NCI-H146 treated with DMSO at 0.1 percent for 48 hours (cell line): ENCODE results near the gene TFIP11.

Experiments used
- DNase-seq: peaks from one replicate; lab custom pipeline; 2025; ENCODE audit not compliant: unreplicated experiment; lab: John Stamatoyannopoulos, UW

The TFIP11 gene

DNA sequence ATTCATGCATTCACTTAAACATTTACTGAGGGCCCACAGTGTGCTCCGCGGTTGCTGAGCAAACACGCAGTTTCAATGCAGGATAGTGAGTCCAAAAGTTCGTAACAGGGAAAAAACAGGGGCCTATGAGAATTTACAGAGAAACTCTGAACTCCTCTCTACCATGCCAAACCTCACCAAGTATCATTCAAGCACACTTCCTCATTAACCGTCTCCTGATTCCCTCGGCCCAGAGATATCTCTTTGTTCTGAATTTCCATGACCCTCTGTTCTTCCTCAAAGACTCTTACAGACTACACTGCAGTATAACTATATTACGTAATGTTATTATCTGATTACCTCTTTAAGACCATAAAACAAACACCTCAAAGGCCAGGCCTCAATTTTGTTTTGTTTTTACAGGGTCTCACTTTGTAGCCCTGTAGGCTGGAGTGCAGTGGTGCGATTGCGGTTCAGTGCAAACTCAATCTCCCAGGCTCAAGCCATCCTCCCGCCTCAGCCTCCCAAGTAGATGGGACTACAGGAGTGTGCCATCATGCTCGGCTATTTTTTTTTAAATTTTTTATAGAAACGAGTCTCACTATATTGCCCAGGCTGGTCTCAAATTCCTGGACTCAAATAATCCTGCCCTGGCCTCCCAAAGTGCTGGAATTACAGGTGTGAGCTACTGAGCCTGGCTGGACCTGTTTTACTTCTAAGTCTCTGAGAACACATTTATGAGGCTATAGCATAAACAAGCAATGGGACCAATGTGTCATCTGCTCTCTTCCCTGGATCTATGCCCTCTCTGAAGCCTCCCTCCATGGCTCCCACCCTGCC is 32.3 kb downstream of the TFIP11 start:
- peak; percentile 36 for DNase-seq

DNA sequence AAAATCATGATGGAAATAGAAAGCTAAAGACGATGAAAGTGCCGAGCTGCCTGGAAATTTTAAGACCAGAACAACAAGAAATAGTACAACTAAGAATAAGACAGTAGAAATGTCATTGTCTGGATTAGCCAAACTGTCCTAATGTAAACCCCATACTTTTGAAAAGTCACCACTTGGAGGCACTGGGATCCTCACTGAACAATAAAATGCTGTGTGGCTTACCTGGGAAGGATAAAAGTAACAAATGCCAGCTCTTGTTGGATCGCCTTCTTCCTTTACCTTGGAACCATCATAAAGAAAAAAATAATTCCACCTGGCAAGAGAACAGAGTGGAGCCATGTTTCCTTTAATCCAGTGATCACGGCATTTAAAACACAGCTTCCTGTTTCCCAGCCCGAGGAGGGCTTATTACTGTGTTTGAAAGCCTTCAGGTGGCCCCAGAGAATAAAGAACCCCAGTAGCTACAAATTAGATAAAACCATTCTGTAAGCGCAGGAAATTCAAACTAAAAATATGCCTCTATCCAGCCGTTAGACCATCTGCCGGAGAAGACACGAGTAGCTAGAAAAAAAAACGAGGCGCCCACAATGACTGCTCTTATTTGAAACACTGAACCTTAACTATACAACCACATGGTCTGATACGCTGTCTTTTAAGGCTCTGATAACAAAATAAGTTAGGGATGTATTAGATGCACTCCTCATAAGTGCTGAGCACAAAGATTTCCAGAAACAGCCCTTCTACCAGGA is 33.1 kb downstream of the TFIP11 start:
- DNase-seq = peak; percentile 65

DNA sequence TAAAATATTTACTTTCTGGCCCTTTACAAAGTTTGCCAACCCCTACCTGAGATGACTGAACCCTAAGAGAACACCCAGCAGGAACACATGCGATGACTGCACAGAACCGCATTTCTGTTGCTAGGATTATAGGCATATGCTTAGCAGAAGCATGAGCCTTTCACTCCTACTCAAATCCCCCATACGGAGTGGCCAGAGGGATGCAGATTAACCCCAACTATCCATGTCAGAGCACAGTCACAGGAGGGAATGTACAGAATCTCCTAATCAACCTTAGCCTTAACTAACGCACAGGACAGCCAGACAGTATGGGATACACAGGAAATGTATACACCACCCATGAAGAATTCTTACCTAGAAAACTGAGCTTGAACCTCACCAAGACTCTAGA is 34.9 kb downstream of the TFIP11 start:
- no peak for DNase-seq

DNA sequence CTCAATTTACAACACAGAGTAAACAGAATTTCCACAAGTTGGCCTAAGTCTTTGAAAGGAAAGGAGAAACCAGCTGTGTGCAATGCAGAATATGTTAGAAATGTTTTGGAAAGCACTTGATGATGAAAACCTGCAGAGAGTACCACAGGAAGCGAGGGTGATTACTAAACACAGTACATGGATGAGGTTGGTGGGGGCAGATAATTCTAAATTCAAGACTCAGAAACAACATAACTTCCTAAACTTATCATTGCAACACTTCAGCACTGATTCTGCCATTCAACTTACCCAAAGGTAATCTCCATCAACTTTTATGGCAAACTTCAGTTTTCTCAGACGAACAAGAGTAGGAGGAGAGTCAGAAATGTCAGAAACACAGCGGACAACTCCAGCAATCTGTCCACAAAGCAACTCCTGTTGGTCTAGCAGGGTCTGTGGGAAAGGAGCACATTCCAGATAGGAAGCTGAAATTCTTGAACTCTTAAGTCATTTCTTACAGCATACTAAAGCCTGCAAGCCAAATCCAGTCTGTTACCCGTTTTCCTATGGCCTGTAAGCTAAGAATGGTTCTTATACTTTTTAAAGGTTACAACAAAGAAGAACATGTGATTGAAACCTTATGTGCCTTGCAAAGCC is 35.5 kb downstream of the TFIP11 start:
- DNase-seq = no peak

- DNase-seq = no peak
These were observed 37.6 kb downstream of the TFIP11 start for GRCh38 chr22:26474682-26475081.

DNA sequence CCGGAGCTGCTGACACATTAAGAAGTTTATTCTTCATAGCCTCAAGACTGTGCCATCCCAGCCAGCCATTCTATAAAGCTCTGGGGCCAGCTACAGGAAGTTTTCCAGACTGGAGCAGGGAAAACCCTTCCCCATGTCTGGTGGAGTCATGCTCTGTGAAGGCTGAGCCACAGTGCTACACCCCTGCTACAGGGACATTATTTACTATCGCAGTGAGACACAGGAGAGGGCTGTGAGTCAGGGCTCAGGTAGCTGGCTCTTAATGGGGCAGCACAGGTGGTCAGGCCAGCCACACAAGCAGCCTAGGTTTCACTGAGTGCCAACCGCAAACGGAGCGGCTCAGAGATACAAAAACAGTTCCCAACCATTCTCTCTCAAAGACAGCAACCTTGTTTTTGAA is 40.8 kb downstream of the TFIP11 start:
- no peak for DNase-seq

DNA sequence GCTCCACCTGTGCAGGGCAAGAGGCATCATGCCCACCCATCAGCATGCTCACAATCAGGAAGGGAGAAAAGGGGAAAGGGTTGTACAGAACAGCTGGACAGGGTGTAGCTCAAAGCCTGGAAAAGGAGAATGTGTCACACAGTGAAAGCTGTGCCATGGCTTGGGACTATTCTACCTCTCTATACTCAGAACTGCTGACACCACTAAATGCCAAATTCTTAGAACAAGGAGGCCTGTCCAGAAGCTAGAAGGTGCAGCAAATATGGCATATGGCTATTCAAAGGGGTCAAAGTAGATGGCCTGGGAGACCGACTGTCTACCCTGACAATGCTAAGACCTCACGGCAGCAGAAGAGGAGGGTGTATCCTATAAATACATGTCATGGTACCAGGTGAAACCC is 41.5 kb downstream of the TFIP11 start:
- DNase-seq = no peak

DNA sequence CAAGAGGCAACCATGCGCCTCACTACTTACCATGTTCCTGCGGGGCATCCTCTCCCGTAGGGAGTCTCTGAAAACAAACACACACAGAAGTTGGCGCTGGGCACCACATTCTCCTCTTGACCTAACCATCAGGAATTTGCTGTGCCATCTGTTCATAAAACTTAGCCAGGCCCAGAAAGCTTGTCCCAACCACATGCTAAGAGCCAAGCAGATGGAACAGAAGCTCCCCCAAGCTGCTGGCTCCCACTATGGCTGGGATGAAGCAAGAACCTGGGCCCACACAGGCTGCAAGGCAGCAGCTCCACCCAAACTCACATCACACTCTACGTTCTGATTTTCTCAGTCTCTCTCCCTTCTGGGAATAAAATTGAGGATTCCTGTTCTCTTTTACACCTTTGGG is 46.1 kb downstream of the TFIP11 start:
- DNase-seq = no peak

DNA sequence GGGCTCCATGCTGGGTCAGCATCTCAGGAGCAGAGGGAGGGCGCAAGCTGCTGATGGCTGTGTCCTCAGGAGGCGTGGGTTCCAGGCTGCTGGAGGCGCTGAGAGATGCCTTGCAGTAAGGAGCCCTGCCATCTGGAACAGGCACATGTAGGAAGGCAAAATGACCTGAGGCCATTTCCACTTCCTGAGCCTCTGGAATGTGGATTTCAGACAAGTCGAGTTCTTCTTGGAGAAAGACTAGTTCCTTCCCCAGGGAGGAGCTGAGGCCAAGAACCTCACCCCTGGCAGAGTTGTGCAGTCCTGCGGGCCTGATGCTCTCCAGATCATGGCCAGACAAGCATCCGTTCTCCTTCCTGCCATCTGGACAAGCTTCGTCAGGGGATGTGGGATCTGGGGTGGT is 48.0 kb downstream of the TFIP11 start:
- DNase-seq = no peak

DNA sequence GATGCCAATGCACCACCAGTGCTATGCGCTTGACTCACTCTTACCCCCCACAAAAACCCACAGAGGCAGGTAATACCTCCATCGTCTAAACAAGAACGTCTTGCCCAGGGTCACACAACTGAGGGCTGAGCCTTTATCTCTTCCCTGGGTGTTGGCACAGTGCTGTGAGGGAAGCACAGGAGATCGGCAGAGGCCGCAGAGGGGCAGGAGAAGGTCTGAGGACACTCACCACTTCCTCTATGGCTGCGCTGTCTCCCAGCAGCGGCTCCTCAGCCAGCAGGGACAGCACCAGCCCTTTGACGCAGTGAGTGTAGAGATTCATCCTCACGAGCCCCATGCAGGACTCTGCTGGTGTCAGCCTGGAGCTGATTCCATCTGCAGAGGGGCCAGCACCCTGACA is 48.6 kb downstream of the TFIP11 start:
- no peak for DNase-seq

- DNase-seq = no peak
These were observed 49.1 kb downstream of the TFIP11 start for GRCh38 chr22:26463101-26463661.

DNA sequence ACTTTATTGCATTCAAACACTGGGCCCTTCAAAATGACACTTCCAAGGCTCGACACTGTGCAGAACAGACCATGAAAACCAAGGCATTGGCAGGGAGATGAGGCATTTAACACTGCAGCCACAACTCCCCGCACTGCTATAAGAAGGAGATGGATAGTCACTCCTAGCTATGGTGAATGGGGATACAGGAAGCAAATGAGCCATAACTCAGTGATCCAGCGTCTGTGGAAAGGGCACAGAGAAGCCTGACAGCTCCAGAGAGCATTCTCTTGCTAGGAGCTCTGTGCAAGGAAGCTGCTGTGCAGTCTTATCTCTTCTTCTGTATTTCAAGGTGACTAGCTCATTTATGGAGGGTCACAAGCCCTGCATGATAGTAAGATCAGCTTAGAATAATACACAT is 49.6 kb downstream of the TFIP11 start:
- no peak for DNase-seq

DNA sequence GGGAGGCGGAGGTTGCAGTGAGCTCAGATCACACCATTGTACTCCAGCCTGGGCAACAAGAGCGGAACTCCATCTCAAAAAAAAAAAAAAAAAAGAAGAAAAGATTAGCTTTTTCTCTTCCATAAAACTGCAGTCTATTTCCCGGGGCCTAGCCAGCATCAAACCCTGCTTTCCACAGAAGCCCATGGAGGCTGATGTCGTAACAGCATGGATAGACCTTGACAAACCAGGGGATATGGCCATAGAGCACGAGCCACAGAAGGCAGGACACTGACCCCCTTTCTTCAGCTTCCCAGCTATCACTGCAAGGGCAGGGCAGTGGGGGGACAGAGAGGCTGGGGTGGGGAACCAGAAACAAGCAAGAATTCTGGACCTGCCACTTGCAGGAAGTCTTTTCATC is 50.2 kb downstream of the TFIP11 start:
- no peak for DNase-seq

DNA sequence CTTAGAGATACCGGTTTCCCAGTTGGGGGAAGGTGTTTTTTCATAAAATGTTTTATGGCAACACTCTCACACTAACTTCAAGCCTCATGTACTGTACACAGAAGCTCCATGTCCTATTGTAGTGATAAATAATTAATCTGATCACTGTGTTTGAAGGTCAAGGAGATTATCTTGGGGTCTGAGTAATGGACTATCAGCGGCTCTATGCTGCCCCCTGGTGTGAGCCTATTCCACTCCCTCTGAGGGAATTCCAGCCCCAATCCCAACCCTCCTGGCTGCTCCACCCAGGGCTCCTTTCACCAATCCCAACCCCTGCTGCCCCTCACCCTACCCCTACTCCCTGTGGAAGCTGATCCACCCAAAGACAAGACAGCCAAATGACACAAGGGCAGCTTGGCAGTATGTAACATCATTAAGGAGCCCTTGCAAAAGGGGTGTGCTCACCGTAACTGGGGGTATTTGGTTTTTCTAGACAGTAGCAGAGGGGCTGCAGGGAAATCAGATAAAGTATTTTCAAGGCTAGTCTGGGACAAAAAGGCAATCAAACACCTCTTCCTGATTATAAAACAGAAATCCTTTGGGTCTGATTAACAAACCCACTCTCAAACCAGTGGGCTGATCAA is 51.0 kb downstream of the TFIP11 start:
- peak; percentile 2 for DNase-seq

DNA sequence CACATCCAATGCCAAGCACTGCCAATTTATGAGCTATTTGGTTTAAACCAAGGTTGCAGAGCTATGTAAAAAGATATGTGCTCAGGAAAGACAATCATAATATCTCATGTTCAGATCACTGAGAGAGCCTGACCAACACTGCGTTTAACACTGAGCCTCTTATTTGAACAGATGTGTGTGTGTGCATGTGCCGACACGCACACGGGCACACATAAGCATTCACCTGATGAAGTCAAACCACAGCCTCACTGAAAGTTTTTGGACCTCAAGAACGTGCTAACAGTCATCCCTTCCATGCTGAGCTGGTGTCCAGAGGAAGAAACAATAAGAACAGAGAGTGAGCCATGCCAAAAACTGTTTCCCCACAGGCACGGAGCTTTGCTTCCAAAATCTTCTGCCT is 52.1 kb downstream of the TFIP11 start:
- no peak for DNase-seq

DNA sequence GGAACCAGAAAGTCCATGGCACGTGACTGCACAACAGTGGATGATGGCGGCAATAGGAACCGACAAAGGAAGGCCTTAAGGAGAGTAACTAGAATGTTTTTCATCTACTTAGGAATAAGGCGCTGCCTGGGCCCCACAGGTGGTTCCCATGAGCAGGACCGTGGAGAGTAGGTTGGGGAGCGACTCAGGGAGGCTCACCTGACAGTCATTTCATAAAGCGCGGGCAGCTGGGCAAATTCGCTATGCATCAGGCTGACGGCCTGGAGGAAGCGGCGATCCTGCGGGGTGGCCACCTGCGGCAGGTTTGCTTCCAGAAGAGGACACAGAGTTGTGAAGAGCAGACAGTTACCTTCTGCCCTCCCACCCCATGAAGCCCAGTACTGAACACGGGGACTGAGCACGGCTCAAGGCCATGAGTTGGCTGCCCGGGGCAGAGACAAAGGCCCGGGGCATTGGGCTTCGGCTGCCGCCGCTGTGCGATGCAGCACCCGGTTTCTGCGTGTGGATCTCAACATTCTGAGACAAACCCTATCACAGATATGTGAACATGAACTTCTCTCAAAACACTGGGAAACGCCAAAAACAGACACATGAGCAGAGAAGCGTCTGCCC is 54.5 kb downstream of the TFIP11 start:
- DNase-seq = no peak

DNA sequence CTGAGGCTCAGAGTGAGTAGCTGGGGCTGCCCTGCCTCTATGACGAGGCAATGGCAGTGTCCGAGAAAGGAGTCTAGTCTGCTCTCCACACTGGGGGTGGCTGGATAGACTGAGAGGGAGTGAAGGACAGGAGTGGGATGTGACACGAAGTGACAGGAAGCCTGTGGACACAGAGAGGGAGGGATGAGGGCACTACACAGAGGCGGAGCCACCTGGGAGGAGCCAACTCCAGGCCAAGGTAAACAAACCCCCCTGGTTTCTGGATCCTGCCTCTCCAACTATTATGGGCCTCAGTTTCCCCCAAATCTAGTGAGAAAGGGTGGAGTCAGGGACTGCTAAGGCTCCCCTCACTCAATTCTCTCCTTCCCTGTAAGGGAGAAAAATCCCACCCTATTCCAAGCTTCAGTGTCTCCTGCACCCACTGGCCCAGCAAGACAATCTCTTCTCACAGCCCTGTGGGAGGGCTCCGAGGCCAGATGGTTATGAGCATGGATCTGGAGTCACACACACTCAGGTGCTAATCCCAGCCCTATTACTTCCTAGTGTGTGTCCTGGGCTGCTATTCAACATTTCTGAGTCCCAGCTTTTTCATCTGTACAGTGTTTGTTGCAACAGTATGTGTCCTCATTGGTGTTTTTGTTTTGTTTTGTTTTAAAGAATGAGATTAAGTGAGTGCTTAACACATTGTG is 58.3 kb downstream of the TFIP11 start:
- DNase-seq = no peak

GRCh38 chr22:26453216-26453615 is 59.1 kb downstream of the TFIP11 start:
- no peak for DNase-seq

DNA sequence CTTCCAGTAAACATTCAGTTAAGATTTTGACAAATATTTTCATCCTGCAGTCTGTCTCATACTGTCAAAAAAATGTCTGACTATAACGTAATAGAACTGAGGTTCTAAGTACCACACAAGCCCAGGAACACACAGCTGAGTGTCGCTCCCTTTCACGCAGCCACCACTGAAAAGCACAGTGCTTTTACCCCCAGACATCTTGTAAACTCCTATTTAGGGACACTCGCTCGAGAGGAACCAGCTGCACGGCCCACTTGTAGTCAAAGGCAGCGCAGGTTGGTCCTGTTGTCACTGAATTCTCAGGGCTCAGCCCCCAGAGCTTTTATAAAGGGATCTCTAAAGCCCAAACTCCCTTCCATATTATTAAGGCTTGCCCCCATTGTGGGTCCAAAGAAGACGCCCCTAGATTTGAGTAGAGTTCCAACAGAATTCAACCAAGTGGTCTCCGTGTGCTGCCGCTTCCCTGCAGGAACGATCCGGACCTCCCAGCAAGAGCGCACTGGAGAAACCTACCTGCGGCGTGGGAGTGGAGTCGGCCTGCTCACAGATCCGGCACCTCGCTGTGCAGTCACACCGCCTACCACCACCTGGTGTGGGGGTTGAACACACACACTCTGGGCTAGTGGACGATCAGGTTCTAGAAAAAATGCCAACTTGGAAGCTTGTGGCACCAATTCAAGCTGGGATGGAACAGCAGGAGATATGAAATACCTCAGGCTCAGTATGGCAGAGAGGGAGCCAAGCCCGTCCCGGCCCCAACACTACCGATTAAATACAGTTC is 59.8 kb downstream of the TFIP11 start:
- DNase-seq = no peak
